Peyer's patch (tissue), 4 donors: Measurements from ENCODE around the gene TPRN. TPM values are rescaled to one million over a fixed set of nuclear protein-coding genes. Genes with fewer than 3 reads are reported as not detected.

Experiments used
- DNase-seq, 3 donors: peaks; one replicate each; pipeline ENCODE4 v3.0.0-alpha.2; 2017 to 2019
- H3K27ac ChIP-seq, 4 donors: fragments of 200-600 bp; sonication (generic); one replicate each; pipeline ENCODE4 v1.5.1; 2016 to 2019
- H3K27me3 ChIP-seq, 2 donors: fragments of 200-600 bp; sonication (generic); one replicate each; pipeline ENCODE4 v1.5.1; 2019
- H3K36me3 ChIP-seq, 3 donors: fragments of 200-600 bp; sonication (generic); one replicate each; pipeline ENCODE4 v1.5.1; 2016 to 2019
- H3K4me1 ChIP-seq, 4 donors: fragments of 200-600 bp; sonication (generic); one replicate each; pipeline ENCODE4 v1.5.1; 2016 to 2019
- H3K4me3 ChIP-seq, 4 donors: fragments of 200-600 bp; sonication (generic); 1 replicate in 3 of 4; 2 replicates in 1 of 4; pipeline ENCODE4 v1.5.1; 2016 to 2019; ENCODE audit warnings: mild to moderate bottlenecking in 1 of 4
- H3K9me3 ChIP-seq, 4 donors: fragments of 200-600 bp; sonication (generic); one replicate each; pipeline ENCODE4 v1.5.1; 2016 to 2019; ENCODE audit warnings: mild to moderate bottlenecking in 1 of 4
- POLR2A ChIP-seq, 2 donors: fragments of 450-650 bp; IDR thresholded peaks; one replicate each; pipeline ENCODE4 v1.5.1; 2017; ENCODE audit warnings: antibody characterized with exemption in 2 of 2, mild to moderate bottlenecking in 2 of 2, moderate library complexity in 2 of 2
- total RNA-seq, 4 donors: library from RNA; depleted of rRNA; stranded (reverse); fragments of >200 nt; gene quantifications; one replicate each; pipeline ENCODE4 v1.1.0, GENCODE V29; 2016
- TF ChIP-seq, protein P1 (sequence below), 6 experiments: fragments of 450-650 bp in 4 of 6; fragments of 200-600 bp in 2 of 6; sonication (generic) in 1 of 6; IDR thresholded peaks; one replicate each; pipeline ENCODE4 v1.5.1; 2017 to 2019; ENCODE audit warnings: antibody characterized with exemption in 6 of 6, mild to moderate bottlenecking in 3 of 6, moderate library complexity in 1 of 6

TPRN gene
- total RNA-seq, 4 donors from 2014 or later, result 28.1 to 167 (median 130) TPM

DNA sequence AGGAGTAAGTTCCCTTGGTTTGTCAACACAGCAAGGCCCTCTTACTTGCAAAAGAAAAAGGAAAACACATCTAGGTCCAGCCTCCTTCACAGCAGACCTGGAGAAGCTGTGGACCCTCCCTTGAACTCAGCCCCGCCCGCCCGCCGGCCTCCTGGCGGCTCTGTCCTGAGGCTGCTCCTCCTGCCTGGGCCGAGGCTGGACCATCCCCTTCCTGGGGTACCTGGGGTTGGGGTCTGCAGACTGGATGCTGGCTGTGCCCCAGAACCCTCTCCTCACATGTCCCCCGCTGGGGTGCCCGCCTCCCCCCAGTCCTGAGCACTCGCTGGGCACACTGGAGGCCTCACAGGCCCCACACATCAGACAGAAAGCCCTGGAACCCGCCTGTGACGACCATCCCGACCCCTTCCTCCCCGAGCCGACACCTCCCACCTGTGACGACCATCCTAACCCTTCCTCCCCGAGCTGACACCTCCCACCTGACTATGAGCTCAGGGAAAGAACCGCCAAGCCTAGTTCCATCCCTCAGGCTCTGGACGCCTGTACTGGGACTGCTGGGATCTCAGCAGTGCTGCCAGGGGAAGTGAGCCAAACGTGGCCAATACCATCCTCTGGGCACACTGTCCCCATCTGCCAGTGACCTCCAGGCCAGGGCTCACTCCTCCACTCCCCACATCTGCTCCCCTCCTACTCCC lies 21.5 kb downstream of the TPRN start:
- H3K4me1 ChIP-seq, result peaks cover 0 to 11% (median 0%) of the 10 kb centered on the region in 4 donors
- DNase-seq, result no peak
- no peak for TF ChIP-seq POLR2A (IDR thresholded peaks at IDR 0.05)
- TF ChIP-seq, protein P1, sequence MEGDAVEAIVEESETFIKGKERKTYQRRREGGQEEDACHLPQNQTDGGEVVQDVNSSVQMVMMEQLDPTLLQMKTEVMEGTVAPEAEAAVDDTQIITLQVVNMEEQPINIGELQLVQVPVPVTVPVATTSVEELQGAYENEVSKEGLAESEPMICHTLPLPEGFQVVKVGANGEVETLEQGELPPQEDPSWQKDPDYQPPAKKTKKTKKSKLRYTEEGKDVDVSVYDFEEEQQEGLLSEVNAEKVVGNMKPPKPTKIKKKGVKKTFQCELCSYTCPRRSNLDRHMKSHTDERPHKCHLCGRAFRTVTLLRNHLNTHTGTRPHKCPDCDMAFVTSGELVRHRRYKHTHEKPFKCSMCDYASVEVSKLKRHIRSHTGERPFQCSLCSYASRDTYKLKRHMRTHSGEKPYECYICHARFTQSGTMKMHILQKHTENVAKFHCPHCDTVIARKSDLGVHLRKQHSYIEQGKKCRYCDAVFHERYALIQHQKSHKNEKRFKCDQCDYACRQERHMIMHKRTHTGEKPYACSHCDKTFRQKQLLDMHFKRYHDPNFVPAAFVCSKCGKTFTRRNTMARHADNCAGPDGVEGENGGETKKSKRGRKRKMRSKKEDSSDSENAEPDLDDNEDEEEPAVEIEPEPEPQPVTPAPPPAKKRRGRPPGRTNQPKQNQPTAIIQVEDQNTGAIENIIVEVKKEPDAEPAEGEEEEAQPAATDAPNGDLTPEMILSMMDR (IDR thresholded peaks at IDR 0.05), result no peak
- H3K4me3 ChIP-seq, result no peak overlapping the region
- H3K27me3 ChIP-seq, result no peaks in the 10 kb centered on the region
- no peaks in the 10 kb centered on the region for H3K9me3 ChIP-seq
- H3K36me3 ChIP-seq, result peaks cover 0 to 65% (median 0%) of the 10 kb centered on the region in 3 donors
- no peak overlapping the region for H3K27ac ChIP-seq

DNA sequence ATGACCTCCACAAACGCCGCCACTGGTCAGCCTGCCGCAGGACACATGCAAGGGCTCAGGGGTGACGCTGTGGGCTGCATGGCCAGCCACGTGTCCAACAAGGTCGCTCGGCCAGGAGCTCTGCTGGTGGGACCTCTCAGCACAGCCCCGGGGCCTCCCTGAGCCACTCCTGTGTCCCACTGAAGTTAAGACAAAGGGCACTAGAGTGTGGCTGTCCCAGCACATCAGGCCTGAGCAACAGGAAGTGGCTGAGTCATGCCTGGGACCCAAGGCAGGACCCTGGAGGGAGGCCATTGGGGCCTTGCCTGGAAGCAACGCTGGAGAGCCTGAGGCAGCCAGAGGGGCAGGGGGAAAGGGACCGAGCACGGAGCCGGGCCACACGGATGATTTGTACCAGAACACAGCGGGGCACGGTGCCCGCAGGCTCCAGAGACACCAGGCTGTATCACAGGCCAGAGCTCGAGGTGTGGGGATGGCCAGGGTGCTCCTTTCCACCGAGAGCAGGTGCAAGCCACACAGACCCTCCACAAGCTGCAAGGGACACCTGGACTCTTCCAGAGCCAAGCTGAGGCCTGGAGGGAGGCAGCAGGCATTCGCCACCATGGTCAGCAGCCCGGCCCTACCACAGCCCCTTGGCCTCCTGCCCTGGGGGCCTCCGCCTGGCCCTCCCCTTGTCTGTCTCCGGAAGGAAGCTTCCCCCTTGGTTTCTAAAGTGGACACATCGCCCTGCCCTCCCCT lies 22.2 kb downstream of the TPRN start:
- TF ChIP-seq POLR2A (IDR thresholded peaks at IDR 0.05), result no peak
- TF ChIP-seq, protein P1 (IDR thresholded peaks at IDR 0.05), result no peak
- Histone ChIP-seq H3K36me3 (peaks cover 0 to 58% (median 0%) of the 10 kb centered on the region in 3 donors), H3K9me3 (no peaks in the 10 kb centered on the region), H3K4me3 (no peak overlapping the region), H3K4me1 (peaks cover 0 to 11% (median 0%) of the 10 kb centered on the region in 4 donors), H3K27me3 (no peaks in the 10 kb centered on the region), H3K27ac (no peak overlapping the region)
- no peak for DNase-seq

DNA sequence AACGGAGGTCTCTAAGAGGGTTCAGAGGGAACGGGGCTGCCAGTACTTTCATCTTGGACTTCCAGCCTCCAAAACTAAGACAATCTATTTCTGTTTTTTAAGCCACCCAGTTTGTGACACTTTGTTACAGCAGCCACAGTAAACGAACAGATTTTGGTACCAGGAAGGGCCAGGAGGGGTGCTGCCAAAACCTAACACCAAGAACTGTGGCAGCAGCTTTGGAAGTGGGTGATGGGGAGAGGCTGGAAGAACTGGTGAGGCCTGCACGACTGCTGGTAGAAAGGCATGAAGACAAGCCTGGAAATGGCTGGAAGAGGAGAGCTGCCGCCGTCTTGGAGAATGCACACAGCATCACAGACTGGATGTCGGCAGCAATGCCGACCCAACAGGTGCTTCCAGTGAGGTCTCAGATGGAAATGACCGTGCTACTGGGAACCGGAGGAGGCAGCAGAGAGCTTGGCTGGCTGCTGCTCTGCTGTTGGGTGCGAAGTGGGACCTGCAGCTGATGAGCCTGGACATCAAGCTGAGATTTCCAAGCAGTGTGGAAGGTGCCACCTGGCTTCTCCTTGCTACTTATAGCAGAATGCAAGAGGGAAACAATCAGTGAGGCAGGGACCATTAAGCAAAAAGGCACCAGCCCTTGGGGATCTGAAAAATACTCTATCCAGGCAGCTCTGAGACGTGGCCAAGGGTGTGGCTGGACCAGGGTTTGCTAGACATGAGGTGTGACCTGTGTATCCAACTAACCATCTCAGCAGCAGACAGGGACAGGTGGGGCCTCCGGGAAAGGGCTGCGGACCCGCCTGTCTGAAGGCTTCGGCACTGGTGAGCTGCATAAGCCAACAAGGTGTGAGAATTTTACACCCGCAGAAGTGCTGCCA lies 24.0 kb downstream of the TPRN start:
- H3K9me3 ChIP-seq, result no peaks in the 10 kb centered on the region
- TF ChIP-seq, protein P1 (IDR thresholded peaks at IDR 0.05), result peak in 5 of 6 experiments; percentile 15 to 78 (median 71)
- TF ChIP-seq POLR2A (IDR thresholded peaks at IDR 0.05), result no peak
- peak in 2 of 3 donors; percentile 66 to 70 for DNase-seq
- no peak overlapping the region for H3K4me3 ChIP-seq
- peaks cover 0 to 40% (median 0%) of the 10 kb centered on the region in 3 donors for H3K36me3 ChIP-seq
- peaks cover 0 to 11% (median 0%) of the 10 kb centered on the region in 4 donors for H3K4me1 ChIP-seq
- H3K27me3 ChIP-seq, result no peaks in the 10 kb centered on the region
- no peak overlapping the region for H3K27ac ChIP-seq

DNA sequence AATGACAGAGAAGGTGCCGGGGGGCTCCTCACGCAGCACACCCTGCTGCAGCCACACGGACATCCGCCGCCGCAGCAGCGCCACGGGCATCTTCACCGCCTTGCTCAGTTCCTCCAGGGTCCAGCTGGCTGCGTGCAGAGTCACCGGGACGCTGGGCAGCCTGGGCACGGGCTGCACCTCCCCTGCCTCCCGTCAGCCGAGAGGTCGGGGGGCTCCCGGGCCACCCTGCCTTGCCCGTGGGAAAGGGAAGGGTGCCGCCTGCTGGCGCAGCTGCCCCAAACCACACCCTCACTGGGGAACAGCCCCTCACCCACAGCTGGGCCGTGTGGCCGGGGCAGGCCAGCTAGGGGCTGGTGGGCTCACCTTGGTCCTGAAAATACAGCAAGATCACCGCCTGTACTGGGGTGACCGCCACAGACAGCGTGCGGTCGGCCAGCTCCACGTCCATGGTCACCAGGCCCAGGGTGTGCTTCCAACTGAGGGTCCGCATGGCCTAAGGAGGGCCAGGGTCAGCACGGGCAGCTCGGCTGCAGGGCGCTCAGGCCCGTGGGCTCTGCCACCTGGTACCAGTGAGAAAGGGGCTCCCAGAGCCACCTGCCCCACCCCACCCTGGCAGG lies 25.1 kb downstream of the TPRN start:
- H3K4me1 ChIP-seq, result peaks cover 0 to 11% (median 0%) of the 10 kb centered on the region in 4 donors
- peaks cover 0 to 7% of the 10 kb centered on the region in 2 donors for H3K27me3 ChIP-seq
- no peak overlapping the region for H3K27ac ChIP-seq
- no peak overlapping the region for H3K4me3 ChIP-seq
- no peak for DNase-seq
- H3K9me3 ChIP-seq, result no peaks in the 10 kb centered on the region
- TF ChIP-seq POLR2A (IDR thresholded peaks at IDR 0.05), result no peak
- TF ChIP-seq, protein P1 (IDR thresholded peaks at IDR 0.05), result peak in 3 of 6 experiments; percentile 22 to 36 (median 29)
- peaks cover 0 to 29% (median 0%) of the 10 kb centered on the region in 3 donors for H3K36me3 ChIP-seq
